ENCODE results near the gene PARP9. TPM values are rescaled to one million over a fixed set of nuclear protein-coding genes. Genes with fewer than 3 reads are reported as not detected.

The PARP9 gene
- total and polyA plus RNA-seq, 2 of the 13 experiments (the other 11 are each of a cell fraction or from before 2014, with no cell fraction given), result 6.5 to 10.6 TPM

DNA sequence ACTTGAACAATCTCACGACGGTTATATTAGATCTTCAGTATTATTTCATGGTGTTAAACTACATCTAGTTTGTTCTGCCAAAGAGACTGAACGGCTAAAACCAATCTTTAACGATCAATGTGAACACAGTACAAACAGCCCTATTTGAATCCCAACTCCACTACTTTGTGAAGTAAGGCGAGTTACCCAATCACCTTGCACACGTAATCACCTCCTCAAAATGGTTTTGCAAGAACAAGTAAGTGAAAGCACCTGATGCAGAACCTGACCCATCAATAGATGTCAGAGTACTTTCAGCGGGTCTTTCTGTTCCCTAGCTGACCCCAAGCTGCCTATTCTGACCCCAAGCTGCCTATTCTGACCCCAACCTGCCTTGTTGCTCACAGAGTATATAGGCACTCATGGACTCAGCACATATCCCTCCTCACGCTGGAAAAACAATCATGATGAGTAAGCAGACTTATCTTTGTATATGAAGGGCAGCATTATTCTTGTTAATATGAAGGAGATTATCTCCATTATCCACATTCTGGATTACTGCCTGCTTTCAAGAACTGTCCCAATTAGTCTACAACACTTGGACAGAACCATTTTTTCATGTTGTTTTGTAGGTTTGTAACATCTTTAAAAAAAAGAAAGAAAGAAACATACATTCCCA, 53.1 kb downstream of the PARP9 start (continued):
- TF ChIP-seq, protein P1, sequence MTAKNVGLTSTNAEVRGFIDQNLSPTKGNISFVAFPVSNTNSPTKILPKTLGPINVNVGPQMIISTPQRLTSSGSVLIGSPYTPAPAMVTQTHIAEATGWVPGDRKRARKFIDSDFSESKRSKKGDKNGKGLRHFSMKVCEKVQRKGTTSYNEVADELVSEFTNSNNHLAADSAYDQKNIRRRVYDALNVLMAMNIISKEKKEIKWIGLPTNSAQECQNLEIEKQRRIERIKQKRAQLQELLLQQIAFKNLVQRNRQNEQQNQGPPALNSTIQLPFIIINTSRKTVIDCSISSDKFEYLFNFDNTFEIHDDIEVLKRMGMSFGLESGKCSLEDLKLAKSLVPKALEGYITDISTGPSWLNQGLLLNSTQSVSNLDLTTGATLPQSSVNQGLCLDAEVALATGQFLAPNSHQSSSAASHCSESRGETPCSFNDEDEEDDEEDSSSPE (CRISPR knock-in tag; IDR thresholded peaks at IDR 0.05), result no peak
- TF ChIP-seq HES4 (CRISPR knock-in tag; IDR thresholded peaks at IDR 0.05; ENCODE audit: borderline replicate concordance), result no peak
- no peak for TF ChIP-seq ZFP1 (CRISPR knock-in tag; IDR thresholded peaks at IDR 0.05)
- no peak for TF ChIP-seq RFX3 (CRISPR knock-in tag; IDR thresholded peaks at IDR 0.05)
- TF ChIP-seq RCOR2 (CRISPR knock-in tag; IDR thresholded peaks at IDR 0.05), result no peak
- TF ChIP-seq DR1 (CRISPR knock-in tag; IDR thresholded peaks at IDR 0.05), result no peak
- no peak for TF ChIP-seq STAG1 (CRISPR knock-in tag; IDR thresholded peaks at IDR 0.05)
- TF ChIP-seq, protein P2, sequence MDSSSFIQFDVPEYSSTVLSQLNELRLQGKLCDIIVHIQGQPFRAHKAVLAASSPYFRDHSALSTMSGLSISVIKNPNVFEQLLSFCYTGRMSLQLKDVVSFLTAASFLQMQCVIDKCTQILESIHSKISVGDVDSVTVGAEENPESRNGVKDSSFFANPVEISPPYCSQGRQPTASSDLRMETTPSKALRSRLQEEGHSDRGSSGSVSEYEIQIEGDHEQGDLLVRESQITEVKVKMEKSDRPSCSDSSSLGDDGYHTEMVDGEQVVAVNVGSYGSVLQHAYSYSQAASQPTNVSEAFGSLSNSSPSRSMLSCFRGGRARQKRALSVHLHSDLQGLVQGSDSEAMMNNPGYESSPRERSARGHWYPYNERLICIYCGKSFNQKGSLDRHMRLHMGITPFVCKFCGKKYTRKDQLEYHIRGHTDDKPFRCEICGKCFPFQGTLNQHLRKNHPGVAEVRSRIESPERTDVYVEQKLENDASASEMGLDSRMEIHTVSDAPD (CRISPR knock-in tag; IDR thresholded peaks at IDR 0.05), result peak; percentile 86; the same call in 1 of the 2 replicates
- no peak for TF ChIP-seq ZNF891 (CRISPR knock-in tag; IDR thresholded peaks at IDR 0.05)
- TF ChIP-seq REXO4 (CRISPR knock-in tag; IDR thresholded peaks at IDR 0.05; ENCODE audit: borderline replicate concordance), result no peak
- TF ChIP-seq ZFP90 (CRISPR knock-in tag; IDR thresholded peaks at IDR 0.05; ENCODE audit: borderline replicate concordance), result no peak
- TF ChIP-seq ZNF839 (CRISPR knock-in tag; IDR thresholded peaks at IDR 0.05; ENCODE audit: borderline replicate concordance), result no peak
- TF ChIP-seq NR2F2 (IDR thresholded peaks at IDR 0.05; ENCODE audit: borderline replicate concordance, low read depth), result peak; percentile 72
- TF ChIP-seq, protein P3, sequence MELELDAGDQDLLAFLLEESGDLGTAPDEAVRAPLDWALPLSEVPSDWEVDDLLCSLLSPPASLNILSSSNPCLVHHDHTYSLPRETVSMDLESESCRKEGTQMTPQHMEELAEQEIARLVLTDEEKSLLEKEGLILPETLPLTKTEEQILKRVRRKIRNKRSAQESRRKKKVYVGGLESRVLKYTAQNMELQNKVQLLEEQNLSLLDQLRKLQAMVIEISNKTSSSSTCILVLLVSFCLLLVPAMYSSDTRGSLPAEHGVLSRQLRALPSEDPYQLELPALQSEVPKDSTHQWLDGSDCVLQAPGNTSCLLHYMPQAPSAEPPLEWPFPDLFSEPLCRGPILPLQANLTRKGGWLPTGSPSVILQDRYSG (CRISPR knock-in tag; IDR thresholded peaks at IDR 0.05), result no peak
- TF ChIP-seq, protein P4, sequence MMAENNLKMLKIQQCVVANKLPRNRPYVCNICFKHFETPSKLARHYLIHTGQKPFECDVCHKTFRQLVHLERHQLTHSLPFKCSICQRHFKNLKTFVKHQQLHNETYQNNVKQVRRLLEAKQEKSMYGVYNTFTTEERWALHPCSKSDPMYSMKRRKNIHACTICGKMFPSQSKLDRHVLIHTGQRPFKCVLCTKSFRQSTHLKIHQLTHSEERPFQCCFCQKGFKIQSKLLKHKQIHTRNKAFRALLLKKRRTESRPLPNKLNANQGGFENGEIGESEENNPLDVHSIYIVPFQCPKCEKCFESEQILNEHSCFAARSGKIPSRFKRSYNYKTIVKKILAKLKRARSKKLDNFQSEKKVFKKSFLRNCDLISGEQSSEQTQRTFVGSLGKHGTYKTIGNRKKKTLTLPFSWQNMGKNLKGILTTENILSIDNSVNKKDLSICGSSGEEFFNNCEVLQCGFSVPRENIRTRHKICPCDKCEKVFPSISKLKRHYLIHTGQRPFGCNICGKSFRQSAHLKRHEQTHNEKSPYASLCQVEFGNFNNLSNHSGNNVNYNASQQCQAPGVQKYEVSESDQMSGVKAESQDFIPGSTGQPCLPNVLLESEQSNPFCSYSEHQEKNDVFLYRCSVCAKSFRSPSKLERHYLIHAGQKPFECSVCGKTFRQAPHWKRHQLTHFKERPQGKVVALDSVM (CRISPR knock-in tag; IDR thresholded peaks at IDR 0.05), result no peak
- TF ChIP-seq HOXA9 (CRISPR knock-in tag; IDR thresholded peaks at IDR 0.05; ENCODE audit: borderline replicate concordance), result no peak
- TF ChIP-seq, protein P5, sequence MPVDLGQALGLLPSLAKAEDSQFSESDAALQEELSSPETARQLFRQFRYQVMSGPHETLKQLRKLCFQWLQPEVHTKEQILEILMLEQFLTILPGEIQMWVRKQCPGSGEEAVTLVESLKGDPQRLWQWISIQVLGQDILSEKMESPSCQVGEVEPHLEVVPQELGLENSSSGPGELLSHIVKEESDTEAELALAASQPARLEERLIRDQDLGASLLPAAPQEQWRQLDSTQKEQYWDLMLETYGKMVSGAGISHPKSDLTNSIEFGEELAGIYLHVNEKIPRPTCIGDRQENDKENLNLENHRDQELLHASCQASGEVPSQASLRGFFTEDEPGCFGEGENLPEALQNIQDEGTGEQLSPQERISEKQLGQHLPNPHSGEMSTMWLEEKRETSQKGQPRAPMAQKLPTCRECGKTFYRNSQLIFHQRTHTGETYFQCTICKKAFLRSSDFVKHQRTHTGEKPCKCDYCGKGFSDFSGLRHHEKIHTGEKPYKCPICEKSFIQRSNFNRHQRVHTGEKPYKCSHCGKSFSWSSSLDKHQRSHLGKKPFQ (CRISPR knock-in tag; IDR thresholded peaks at IDR 0.05; ENCODE audit: insufficient replicate concordance), result no peak
- TF ChIP-seq, protein P6, sequence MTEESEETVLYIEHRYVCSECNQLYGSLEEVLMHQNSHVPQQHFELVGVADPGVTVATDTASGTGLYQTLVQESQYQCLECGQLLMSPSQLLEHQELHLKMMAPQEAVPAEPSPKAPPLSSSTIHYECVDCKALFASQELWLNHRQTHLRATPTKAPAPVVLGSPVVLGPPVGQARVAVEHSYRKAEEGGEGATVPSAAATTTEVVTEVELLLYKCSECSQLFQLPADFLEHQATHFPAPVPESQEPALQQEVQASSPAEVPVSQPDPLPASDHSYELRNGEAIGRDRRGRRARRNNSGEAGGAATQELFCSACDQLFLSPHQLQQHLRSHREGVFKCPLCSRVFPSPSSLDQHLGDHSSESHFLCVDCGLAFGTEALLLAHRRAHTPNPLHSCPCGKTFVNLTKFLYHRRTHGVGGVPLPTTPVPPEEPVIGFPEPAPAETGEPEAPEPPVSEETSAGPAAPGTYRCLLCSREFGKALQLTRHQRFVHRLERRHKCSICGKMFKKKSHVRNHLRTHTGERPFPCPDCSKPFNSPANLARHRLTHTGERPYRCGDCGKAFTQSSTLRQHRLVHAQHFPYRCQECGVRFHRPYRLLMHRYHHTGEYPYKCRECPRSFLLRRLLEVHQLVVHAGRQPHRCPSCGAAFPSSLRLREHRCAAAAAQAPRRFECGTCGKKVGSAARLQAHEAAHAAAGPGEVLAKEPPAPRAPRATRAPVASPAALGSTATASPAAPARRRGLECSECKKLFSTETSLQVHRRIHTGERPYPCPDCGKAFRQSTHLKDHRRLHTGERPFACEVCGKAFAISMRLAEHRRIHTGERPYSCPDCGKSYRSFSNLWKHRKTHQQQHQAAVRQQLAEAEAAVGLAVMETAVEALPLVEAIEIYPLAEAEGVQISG (CRISPR knock-in tag; IDR thresholded peaks at IDR 0.05), result no peak
- no peak for TF ChIP-seq ZFYVE20 (CRISPR knock-in tag; IDR thresholded peaks at IDR 0.05; ENCODE audit: borderline replicate concordance, low read depth)
